OCI-LY3 (cell line): ENCODE results near the gene SLC35B2.

ENCODE experiments used
- H2AFZ ChIP-seq: fragments of 200-600, 300-600 bp; shearing (Covaris generic); 2 replicates; pipeline ENCODE4 v1.6.0; 2014; ENCODE audit warnings: antibody characterized with exemption, low read depth, low read length
- H3K27ac ChIP-seq: fragments of 200-600, 300-600 bp; sonication (generic); 2 replicates; pipeline ENCODE4 v1.5.1; 2014; ENCODE audit warnings: mild to moderate bottlenecking, low read length, moderate library complexity, mixed read lengths
- H3K27me3 ChIP-seq: fragments of 200-600, 300-600 bp; sonication (generic); 2 replicates; pipeline ENCODE4 v1.6.1; 2014; ENCODE audit warnings: low read depth, low read length, mixed read lengths
- H3K36me3 ChIP-seq: fragments of 200-600, 300-600 bp; sonication (generic); replicated peaks from 2 replicates; pipeline ENCODE3; 2014; ENCODE audit warnings: low read depth, low read length, mixed read lengths
- H3K4me1 ChIP-seq: fragments of 300-600, 200-600 bp; sonication (generic); 2 replicates; pipeline ENCODE4 v1.6.1; 2014; ENCODE audit warnings: low read length, mixed read lengths
- H3K4me2 ChIP-seq: fragments of 200-600, 300-600 bp; sonication (generic); 2 replicates; pipeline ENCODE4 v1.6.1; 2014; ENCODE audit warnings: low read length, mixed read lengths
- H3K4me3 ChIP-seq: fragments of 300-600, 200-600 bp; sonication (generic); 2 replicates; pipeline ENCODE4 v1.5.1; 2014; ENCODE audit warnings: antibody characterized with exemption, mild to moderate bottlenecking, low read length, moderate library complexity
- H3K79me2 ChIP-seq: fragments of 300-600, 200-600 bp; shearing (Covaris generic); 2 replicates; pipeline ENCODE4 v1.6.1; 2014; ENCODE audit warnings: mild to moderate bottlenecking, low read length, mixed read lengths
- H3K9ac ChIP-seq: fragments of 300-600, 200-600 bp; shearing (Covaris generic); 2 replicates; pipeline ENCODE4 v1.6.0; 2014; ENCODE audit warnings: mild to moderate bottlenecking, low read length, moderate library complexity
- H3K9me3 ChIP-seq: fragments of 200-600, 300-600 bp; shearing (Covaris generic); 2 replicates; pipeline ENCODE4 v1.6.1; 2014; ENCODE audit warnings: low read length, mixed read lengths; ENCODE audit not compliant: insufficient read depth
- H4K20me1 ChIP-seq: fragments of 200-600, 300-600 bp; sonication (generic); 2 replicates; pipeline ENCODE4 v1.6.1; 2016; ENCODE audit warnings: low read length, mixed read lengths; ENCODE audit not compliant: insufficient read depth
- EZH2phosphoT487 ChIP-seq: fragments of 200-600 bp; shearing (Covaris generic); IDR thresholded peaks from 2 replicates; pipeline ENCODE4 v1.6.1; 2018; ENCODE audit warnings: antibody characterized with exemption, mixed run types, low read depth
- TF ChIP-seq, protein P1 (sequence below): fragments of 200-600, 300-600 bp; sonication (generic); IDR thresholded peaks from 2 replicates; pipeline ENCODE4 v1.5.1; 2014; ENCODE audit warnings: antibody characterized with exemption, low read length, low read depth

Gene SLC35B2

GRCh38 chr6:44276667-44277640 is 19.6 kb upstream of the SLC35B2 start:
- H3K27ac ChIP-seq, result no peak overlapping the region
- H3K9ac ChIP-seq, result no peak overlapping the region

DNA sequence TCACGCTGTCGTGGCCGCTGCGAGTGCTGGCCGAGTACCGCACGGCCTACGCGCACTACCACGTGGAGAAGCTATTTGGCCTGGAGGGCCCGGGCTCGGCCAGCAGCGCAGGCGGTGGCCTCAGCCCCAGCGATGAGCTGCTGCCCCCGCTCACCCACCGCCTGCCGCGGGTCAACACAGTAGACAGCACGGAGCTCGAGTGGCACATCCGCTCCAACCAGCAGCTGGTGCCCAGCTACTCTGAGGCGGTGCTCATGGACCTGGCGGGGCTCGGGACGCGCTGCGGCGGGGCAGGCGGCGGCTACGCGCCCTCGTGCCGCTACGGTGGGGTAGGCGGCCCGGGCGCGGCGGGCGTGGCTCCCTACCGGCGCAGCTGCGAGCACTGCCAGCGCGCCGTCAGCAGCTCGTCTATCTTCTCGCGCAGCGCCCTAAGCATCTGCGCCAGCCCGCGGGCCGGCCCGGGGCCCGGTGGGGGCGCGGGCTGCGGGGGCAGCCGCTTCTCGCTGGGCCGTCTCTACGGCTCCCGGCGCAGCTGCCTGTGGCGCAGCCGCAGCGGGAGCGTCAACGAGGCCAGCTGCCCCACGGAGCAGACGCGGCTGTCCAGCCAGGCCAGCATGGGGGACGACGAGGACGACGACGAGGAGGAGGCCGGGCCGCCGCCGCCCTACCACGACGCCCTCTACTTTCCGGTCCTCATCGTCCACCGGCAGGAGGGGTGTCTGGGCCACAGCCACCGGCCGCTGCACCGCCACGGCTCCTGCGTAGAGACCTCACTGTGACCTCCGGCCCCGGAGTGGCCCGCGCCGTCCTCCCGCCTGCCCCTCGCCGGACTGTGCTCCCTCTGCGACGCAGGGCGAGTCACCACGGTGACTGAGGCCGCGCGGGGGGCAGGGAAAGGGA is 18.7 kb upstream of the SLC35B2 start:
- H4K20me1 ChIP-seq, result no peaks in the 10 kb centered on the region
- no peaks in the 10 kb centered on the region for H3K36me3 ChIP-seq
- H3K4me2 ChIP-seq, result no peak overlapping the region
- H3K4me3 ChIP-seq, result no peak overlapping the region
- no peak overlapping the region for H3K27ac ChIP-seq
- H3K79me2 ChIP-seq, result no peaks in the 10 kb centered on the region
- no peak overlapping the region for H2AFZ ChIP-seq
- H3K27me3 ChIP-seq, result peaks cover 14% of the 10 kb centered on the region
- no peak overlapping the region for H3K9ac ChIP-seq
- no peak for TF ChIP-seq EZH2phosphoT487
- TF ChIP-seq, protein P1, sequence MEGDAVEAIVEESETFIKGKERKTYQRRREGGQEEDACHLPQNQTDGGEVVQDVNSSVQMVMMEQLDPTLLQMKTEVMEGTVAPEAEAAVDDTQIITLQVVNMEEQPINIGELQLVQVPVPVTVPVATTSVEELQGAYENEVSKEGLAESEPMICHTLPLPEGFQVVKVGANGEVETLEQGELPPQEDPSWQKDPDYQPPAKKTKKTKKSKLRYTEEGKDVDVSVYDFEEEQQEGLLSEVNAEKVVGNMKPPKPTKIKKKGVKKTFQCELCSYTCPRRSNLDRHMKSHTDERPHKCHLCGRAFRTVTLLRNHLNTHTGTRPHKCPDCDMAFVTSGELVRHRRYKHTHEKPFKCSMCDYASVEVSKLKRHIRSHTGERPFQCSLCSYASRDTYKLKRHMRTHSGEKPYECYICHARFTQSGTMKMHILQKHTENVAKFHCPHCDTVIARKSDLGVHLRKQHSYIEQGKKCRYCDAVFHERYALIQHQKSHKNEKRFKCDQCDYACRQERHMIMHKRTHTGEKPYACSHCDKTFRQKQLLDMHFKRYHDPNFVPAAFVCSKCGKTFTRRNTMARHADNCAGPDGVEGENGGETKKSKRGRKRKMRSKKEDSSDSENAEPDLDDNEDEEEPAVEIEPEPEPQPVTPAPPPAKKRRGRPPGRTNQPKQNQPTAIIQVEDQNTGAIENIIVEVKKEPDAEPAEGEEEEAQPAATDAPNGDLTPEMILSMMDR, result no peak
- no peaks in the 10 kb centered on the region for H3K9me3 ChIP-seq
- H3K4me1 ChIP-seq, result 0 out of 2 replicates have a peak, but pooled peaks cover 4% of the 10 kb centered on the region

More at GRCh38 chr6:44276667-44277640, 19.6 kb upstream of the SLC35B2 start:
- no peak overlapping the region for H3K4me3 ChIP-seq
- no peak overlapping the region for H2AFZ ChIP-seq
- H3K9me3 ChIP-seq, result no peaks in the 10 kb centered on the region
- H3K4me2 ChIP-seq, result no peak overlapping the region
- H3K79me2 ChIP-seq, result no peaks in the 10 kb centered on the region
- no peaks in the 10 kb centered on the region for H3K4me1 ChIP-seq
- TF ChIP-seq, protein P1, result no peak
- no peak for TF ChIP-seq EZH2phosphoT487
- no peaks in the 10 kb centered on the region for H4K20me1 ChIP-seq
- peaks cover 13% of the 10 kb centered on the region for H3K27me3 ChIP-seq
- no peaks in the 10 kb centered on the region for H3K36me3 ChIP-seq

DNA sequence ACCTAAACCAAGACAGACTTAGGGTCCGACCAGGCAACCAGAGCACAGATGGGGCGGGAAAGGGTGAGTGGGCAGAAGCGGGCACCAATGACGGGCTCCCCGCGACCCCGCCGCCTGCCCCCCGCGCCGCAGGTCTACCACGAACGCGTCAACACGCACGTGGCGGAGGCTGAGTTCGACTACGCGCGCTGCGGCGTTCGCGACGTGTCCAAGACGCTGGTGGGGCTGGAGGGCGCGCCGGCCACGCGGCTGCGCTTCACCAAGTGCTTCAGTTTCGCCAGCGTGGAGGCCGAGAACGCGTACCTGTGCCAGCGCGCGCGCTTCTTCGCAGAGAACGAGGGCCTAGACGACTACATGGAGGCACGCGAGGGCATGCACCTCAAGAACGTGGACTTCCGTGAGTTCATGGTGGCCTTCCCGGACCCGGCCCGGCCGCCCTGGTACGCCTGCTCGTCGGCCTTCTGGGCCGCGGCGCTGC is 18.0 kb upstream of the SLC35B2 start:
- Histone ChIP-seq H3K79me2 (no peaks in the 10 kb centered on the region), H2AFZ (no peak overlapping the region), H3K4me2 (no peak overlapping the region), H3K36me3 (no peaks in the 10 kb centered on the region), H4K20me1 (no peaks in the 10 kb centered on the region), H3K4me1 (0 out of 2 replicates have a peak, but pooled peaks cover 4% of the 10 kb centered on the region), H3K27ac (no peak overlapping the region), H3K4me3 (no peak overlapping the region), H3K9me3 (no peaks in the 10 kb centered on the region), H3K27me3 (peaks cover 7% of the 10 kb centered on the region), H3K9ac (no peak overlapping the region)
- TF ChIP-seq EZH2phosphoT487, result no peak
- TF ChIP-seq, protein P1, result no peak

DNA sequence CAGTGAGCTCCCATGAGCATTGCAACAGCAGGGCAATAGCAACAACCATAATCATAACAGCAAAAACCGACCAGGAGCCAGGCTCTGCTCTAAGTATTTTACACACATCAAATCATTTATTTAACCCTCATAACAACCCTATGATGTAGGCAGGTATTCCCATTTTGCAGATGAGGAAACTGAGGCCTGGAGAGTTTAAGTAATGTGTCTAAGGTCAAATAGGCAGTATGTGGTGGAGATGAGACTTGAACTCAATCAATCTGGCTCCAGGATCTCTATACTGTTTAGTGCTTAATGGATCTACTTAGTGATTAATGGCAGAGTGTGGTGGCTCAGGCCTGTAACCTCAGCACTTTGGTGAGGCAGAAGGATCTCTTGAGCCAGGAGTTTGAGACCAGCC is 16.3 kb upstream of the SLC35B2 start:
- no peaks in the 10 kb centered on the region for H3K9me3 ChIP-seq
- H3K27me3 ChIP-seq, result peaks cover 7% of the 10 kb centered on the region
- no peak for TF ChIP-seq EZH2phosphoT487
- TF ChIP-seq, protein P1, result no peak
- no peaks in the 10 kb centered on the region for H3K36me3 ChIP-seq
- H4K20me1 ChIP-seq, result no peaks in the 10 kb centered on the region
- no peaks in the 10 kb centered on the region for H3K79me2 ChIP-seq
- H3K4me2 ChIP-seq, result no peak overlapping the region
- no peak overlapping the region for H3K4me3 ChIP-seq
- no peak overlapping the region for H3K27ac ChIP-seq
- H3K4me1 ChIP-seq, result peaks cover 20% of the 10 kb centered on the region
- H3K9ac ChIP-seq, result no peak overlapping the region
- H2AFZ ChIP-seq, result no peak overlapping the region
